HG03097 (cell line): ENCODE results near the gene BEX3.
"Not testable (repeated sequence)": the region's sequence is repeated elsewhere in the genome, so short reads cannot be mapped to it uniquely, and the experiment has no call there.

Source experiments
- ATAC-seq: cut with Tn5 transposase; IDR thresholded peaks from one replicate; pipeline ENCODE4 v1.9.1; 2021; ENCODE audit not compliant: unreplicated experiment, low FRiP score

Gene BEX3

GRCh38 chrX:103376118-103376978, at the start of gene BEX3:
Gene BEX3, plus strand, starts transcription at chrX:103376538. Its CDS starts 984 bp downstream, at chrX:103377522.
- ATAC-seq, result no peak

GRCh38 chrX:103329991-103330390, 46.3 kb upstream of the BEX3 start, which contains the start of gene TCEAL7:
Gene TCEAL7, plus strand, starts transcription at chrX:103330239. Its CDS starts 1,165 bp downstream, at chrX:103331404.
- no peak for ATAC-seq

GRCh38 chrX:103330681-103331288, 45.6 kb upstream of the BEX3 start:
- ATAC-seq, result no peak

- no peak for ATAC-seq
These were observed 37.7 kb upstream of the BEX3 start for GRCh38 chrX:103338663-103339062.

- no peak for ATAC-seq
These were observed 33.2 kb upstream of the BEX3 start for GRCh38 chrX:103343105-103343504.

- no peak for ATAC-seq
These were observed 31.7 kb upstream of the BEX3 start for GRCh38 chrX:103344606-103345005.

- no peak for ATAC-seq
These were observed 28.5 kb upstream of the BEX3 start for GRCh38 chrX:103347682-103348397.

GRCh38 chrX:103356130-103356798, 20.1 kb upstream of the BEX3 start, which contains the start of gene TCEAL9:
Gene TCEAL9, plus strand, starts transcription at chrX:103356506. Its CDS starts 1,179 bp downstream, at chrX:103357685.
- no peak for ATAC-seq

- no peak for ATAC-seq
These were observed 19.5 kb upstream of the BEX3 start for GRCh38 chrX:103356858-103357257.

GRCh38 chrX:103357871-103358270, 18.5 kb upstream of the BEX3 start:
- no peak for ATAC-seq

GRCh38 chrX:103359605-103360004, 16.7 kb upstream of the BEX3 start:
- not testable (repeated sequence) for ATAC-seq

GRCh38 chrX:103360092-103360491, 16.2 kb upstream of the BEX3 start:
- no peak for ATAC-seq

- no peak for ATAC-seq
These were observed 15.4 kb upstream of the BEX3 start for GRCh38 chrX:103360916-103361315.

- ATAC-seq, result no peak
These were observed 14.5 kb upstream of the BEX3 start for GRCh38 chrX:103361798-103362197.

GRCh38 chrX:103362474-103362873, 13.9 kb upstream of the BEX3 start:
- no peak for ATAC-seq

GRCh38 chrX:103363046-103363445, 13.3 kb upstream of the BEX3 start:
- ATAC-seq, result no peak

- no peak for ATAC-seq
These were observed 8.8 kb upstream of the BEX3 start for GRCh38 chrX:103367502-103367901.

- ATAC-seq, result no peak
These were observed 6.9 kb upstream of the BEX3 start for GRCh38 chrX:103369479-103369878.

GRCh38 chrX:103372886-103373285, 3.5 kb upstream of the BEX3 start:
- no peak for ATAC-seq

- ATAC-seq, result no peak
These were observed 2.8 kb upstream of the BEX3 start for GRCh38 chrX:103373581-103373980.

GRCh38 chrX:103376979-103377324, 614 bp downstream of the BEX3 start:
- ATAC-seq, result no peak
